KOPT-K1 (cell line): Measurements from ENCODE around the gene SDHAF2.
A peak's percentile ranks its signal among the peaks of the same experiment; 100 is the strongest.
"Not testable (repeated sequence)": the region's sequence is repeated elsewhere in the genome, so short reads cannot be mapped to it uniquely, and the experiment has no call there.

Source experiments
- H3K27ac ChIP-seq: fragments of 200-600 bp; sonication (generic); 2 replicates; pipeline ENCODE4 v1.5.1; 2016; ENCODE audit warnings: antibody characterized with exemption, mild to moderate bottlenecking, low read depth, low read length; ENCODE audit not compliant: poor library complexity, severe bottlenecking
- H3K36me3 ChIP-seq: fragments of 200-600 bp; sonication (generic); 2 replicates; pipeline ENCODE4 v1.5.1; 2017; ENCODE audit warnings: antibody characterized with exemption, mild to moderate bottlenecking, low read length, moderate library complexity; ENCODE audit not compliant: insufficient read depth
- H3K9me3 ChIP-seq: fragments of 200-600 bp; sonication (generic); 2 replicates; pipeline ENCODE4 v1.5.1; 2017; ENCODE audit warnings: antibody characterized with exemption, low read length, mild to moderate bottlenecking; ENCODE audit not compliant: insufficient read depth, poor library complexity, severe bottlenecking

SDHAF2 gene

GRCh38 chr11:61429691-61430582 is at the start of gene SDHAF2, which contains the start of gene CPSF7:
Gene SDHAF2 (plus strand): TSS chr11:61430124. CDS start chr11:61430147, 23 bp downstream.
Gene CPSF7 (minus strand): TSS chr11:61429975. CDS start chr11:61429235, 740 bp downstream.
- Histone ChIP-seq H3K27ac (peak within 1 kb of the TSS; percentile 92), H3K36me3 (peaks cover 61% of the 10 kb centered on the region), H3K9me3 (no peaks in the 10 kb centered on the region)

GRCh38 chr11:61380884-61381283 is 49.0 kb upstream of the SDHAF2 start:
- Histone ChIP-seq H3K36me3 (peaks cover 7% of the 10 kb centered on the region; the same call in 1 of the 2 replicates), H3K9me3 (no peaks in the 10 kb centered on the region), H3K27ac (no peak overlapping the region)

- H3K36me3 ChIP-seq, H3K27ac ChIP-seq, H3K9me3 ChIP-seq: not testable (repeated sequence)
Measured at GRCh38 chr11:61383859-61384258, 46.1 kb upstream of the SDHAF2 start.

- Histone ChIP-seq H3K27ac (no peak overlapping the region), H3K36me3 (no peaks in the 10 kb centered on the region), H3K9me3 (peaks cover under 1% of the 10 kb centered on the region)
Measured at GRCh38 chr11:61384271-61385242, 45.4 kb upstream of the SDHAF2 start.

- Histone ChIP-seq H3K27ac (no peak overlapping the region), H3K9me3 (peaks cover 3% of the 10 kb centered on the region), H3K36me3 (no peaks in the 10 kb centered on the region)
Measured at GRCh38 chr11:61390161-61390560, 39.8 kb upstream of the SDHAF2 start.

- Histone ChIP-seq H3K36me3 (no peaks in the 10 kb centered on the region), H3K9me3 (peaks cover 3% of the 10 kb centered on the region), H3K27ac (no peak overlapping the region)
Measured at GRCh38 chr11:61392981-61393595, 36.8 kb upstream of the SDHAF2 start.

GRCh38 chr11:61401173-61401572 is 28.8 kb upstream of the SDHAF2 start:
- Histone ChIP-seq H3K36me3 (peaks cover 54% of the 10 kb centered on the region), H3K9me3 (no peaks in the 10 kb centered on the region), H3K27ac (no peak overlapping the region)

GRCh38 chr11:61401573-61401972 is 28.4 kb upstream of the SDHAF2 start:
- H3K36me3 ChIP-seq: peaks cover 58% of the 10 kb centered on the region
- no peak overlapping the region for H3K27ac ChIP-seq
- H3K9me3 ChIP-seq: no peaks in the 10 kb centered on the region

- no peak overlapping the region for H3K27ac ChIP-seq
- no peaks in the 10 kb centered on the region for H3K9me3 ChIP-seq
- peaks cover 79% of the 10 kb centered on the region for H3K36me3 ChIP-seq
Measured at GRCh38 chr11:61403658-61404057, 26.3 kb upstream of the SDHAF2 start.

- Histone ChIP-seq H3K36me3 (peaks cover 84% of the 10 kb centered on the region), H3K9me3 (no peaks in the 10 kb centered on the region), H3K27ac (no peak overlapping the region)
Measured at GRCh38 chr11:61404103-61404502, 25.8 kb upstream of the SDHAF2 start.

- H3K27ac ChIP-seq: no peak overlapping the region
Measured at GRCh38 chr11:61404641-61405040, 25.3 kb upstream of the SDHAF2 start.

GRCh38 chr11:61406067-61406466 is 23.9 kb upstream of the SDHAF2 start:
- no peak overlapping the region for H3K27ac ChIP-seq
- no peaks in the 10 kb centered on the region for H3K9me3 ChIP-seq
- H3K36me3 ChIP-seq: peaks cover 100% of the 10 kb centered on the region

More at GRCh38 chr11:61404641-61405040, 25.3 kb upstream of the SDHAF2 start:
- Histone ChIP-seq H3K36me3 (peaks cover 89% of the 10 kb centered on the region), H3K9me3 (no peaks in the 10 kb centered on the region)

- H3K9me3 ChIP-seq: no peaks in the 10 kb centered on the region
- peaks cover 100% of the 10 kb centered on the region for H3K36me3 ChIP-seq
- H3K27ac ChIP-seq: no peak overlapping the region
Measured at GRCh38 chr11:61406991-61407728, 22.8 kb upstream of the SDHAF2 start.

- Histone ChIP-seq H3K9me3 (no peaks in the 10 kb centered on the region), H3K27ac (no peak overlapping the region), H3K36me3 (peaks cover 100% of the 10 kb centered on the region)
Measured at GRCh38 chr11:61411589-61411988, 18.3 kb upstream of the SDHAF2 start.
